HEK293 (cell line): ENCODE measurements around the gene SZRD1.

Experiments used
- GLIS2 ChIP-seq: fragments of 450-650 bp; formaldehyde crosslinking; IDR thresholded peaks from 2 replicates; pipeline ENCODE4 v1.5.1; 2016; ENCODE audit warnings: missing biosample characterization, missing genetic modification characterization
- KLF10 ChIP-seq: fragments of 450-650 bp; IDR thresholded peaks from 2 replicates; pipeline ENCODE4 v1.5.1; 2018; ENCODE audit warnings: missing biosample characterization, mild to moderate bottlenecking, missing genetic modification characterization
- KLF8 ChIP-seq: fragments of 450-650 bp; formaldehyde crosslinking; IDR thresholded peaks from 2 replicates; pipeline ENCODE4 v1.5.1; 2016; ENCODE audit warnings: missing biosample characterization, missing genetic modification characterization
- MZF1 ChIP-seq: fragments of 450-650 bp; formaldehyde crosslinking; IDR thresholded peaks from 2 replicates; pipeline ENCODE4 v1.5.1; 2017; ENCODE audit warnings: missing biosample characterization, missing genetic modification characterization, borderline replicate concordance
- SALL2 ChIP-seq: fragments of 450-650 bp; formaldehyde crosslinking; IDR thresholded peaks from 2 replicates; pipeline ENCODE4 v1.5.0; 2017; ENCODE audit warnings: missing biosample characterization, mild to moderate bottlenecking, missing genetic modification characterization, borderline replicate concordance
- SETDB1 ChIP-seq: IDR thresholded peaks from one replicate; pipeline ENCODE4 v1.6.1; 2017; ENCODE audit warnings: mild to moderate bottlenecking, low read length, moderate library complexity, mixed read lengths; ENCODE audit not compliant: insufficient read length
- SP3 ChIP-seq: fragments of 450-650 bp; formaldehyde crosslinking; IDR thresholded peaks from 2 replicates; pipeline ENCODE4 v1.5.1; 2016; ENCODE audit warnings: missing biosample characterization, missing genetic modification characterization
- TRIM28 ChIP-seq: IDR thresholded peaks from 2 replicates; pipeline ENCODE4 v1.6.1; 2011; ENCODE audit warnings: low read length, control low read depth, borderline replicate concordance
- ZBTB20 ChIP-seq: fragments of 450-650 bp; formaldehyde crosslinking; IDR thresholded peaks from 2 replicates; pipeline ENCODE4 v1.5.1; 2016; ENCODE audit warnings: missing biosample characterization, missing genetic modification characterization
- ZBTB7A ChIP-seq: fragments of 450-650 bp; formaldehyde crosslinking; IDR thresholded peaks from 2 replicates; pipeline ENCODE4 v1.5.1; 2016; ENCODE audit warnings: low read depth, missing biosample characterization, missing genetic modification characterization
- ZNF132 ChIP-seq: fragments of 450-650 bp; formaldehyde crosslinking; IDR thresholded peaks from 2 replicates; pipeline ENCODE4 v1.5.1; 2017; ENCODE audit warnings: missing biosample characterization, missing genetic modification characterization, borderline replicate concordance
- ZNF138 ChIP-seq: fragments of 450-650 bp; formaldehyde crosslinking; IDR thresholded peaks from 2 replicates; pipeline ENCODE4 v1.5.1; 2016; ENCODE audit warnings: missing biosample characterization, missing genetic modification characterization, borderline replicate concordance
- ZNF184 ChIP-seq: fragments of 450-650 bp; IDR thresholded peaks from 2 replicates; pipeline ENCODE4 v1.5.1; 2018; ENCODE audit warnings: missing biosample characterization, mild to moderate bottlenecking, missing genetic modification characterization
- ZNF302 ChIP-seq: fragments of 450-650 bp; formaldehyde crosslinking; IDR thresholded peaks from 2 replicates; pipeline ENCODE4 v1.5.1; 2016; ENCODE audit warnings: missing biosample characterization, missing genetic modification characterization, low read depth
- ZNF324 ChIP-seq: fragments of 450-650 bp; formaldehyde crosslinking; IDR thresholded peaks from 2 replicates; pipeline ENCODE4 v1.5.1; 2016; ENCODE audit warnings: missing biosample characterization, missing genetic modification characterization
- ZNF350 ChIP-seq: fragments of 450-650 bp; formaldehyde crosslinking; IDR thresholded peaks from 2 replicates; pipeline ENCODE4 v1.5.0; 2017; ENCODE audit warnings: missing biosample characterization, mild to moderate bottlenecking, missing genetic modification characterization
- ZNF37A ChIP-seq: fragments of 450-650 bp; IDR thresholded peaks from 2 replicates; pipeline ENCODE4 v1.5.1; 2018; ENCODE audit warnings: missing biosample characterization, missing genetic modification characterization
- ZNF544 ChIP-seq: fragments of 450-650 bp; formaldehyde crosslinking; IDR thresholded peaks from 2 replicates; pipeline ENCODE4 v1.5.0; 2017; ENCODE audit warnings: missing biosample characterization, missing genetic modification characterization
- ZNF549 ChIP-seq: fragments of 450-650 bp; IDR thresholded peaks from 2 replicates; pipeline ENCODE4 v1.5.1; 2018; ENCODE audit warnings: missing biosample characterization, missing genetic modification characterization, mild to moderate bottlenecking, inconsistent platforms, moderate library complexity
- ZNF561 ChIP-seq: fragments of 450-650 bp; IDR thresholded peaks from 2 replicates; pipeline ENCODE4 v1.5.1; 2018; ENCODE audit warnings: missing biosample characterization, missing genetic modification characterization, borderline replicate concordance
- ZNF585B ChIP-seq: fragments of 450-650 bp; formaldehyde crosslinking; IDR thresholded peaks from 2 replicates; pipeline ENCODE4 v1.5.1; 2016; ENCODE audit warnings: missing biosample characterization, missing genetic modification characterization
- ZNF600 ChIP-seq: fragments of 450-650 bp; formaldehyde crosslinking; IDR thresholded peaks from 2 replicates; pipeline ENCODE4 v1.5.1; 2016; ENCODE audit warnings: missing biosample characterization, missing genetic modification characterization
- ZNF747 ChIP-seq: fragments of 450-650 bp; formaldehyde crosslinking; IDR thresholded peaks from 2 replicates; pipeline ENCODE4 v1.5.1; 2016; ENCODE audit warnings: missing biosample characterization, missing genetic modification characterization
- ZNF768 ChIP-seq: fragments of 450-650 bp; formaldehyde crosslinking; IDR thresholded peaks from 2 replicates; pipeline ENCODE4 v1.5.1; 2018; ENCODE audit warnings: missing biosample characterization, mild to moderate bottlenecking, missing genetic modification characterization
- ZNF776 ChIP-seq: fragments of 450-650 bp; formaldehyde crosslinking; IDR thresholded peaks from 2 replicates; pipeline ENCODE4 v1.5.0; 2017; ENCODE audit warnings: missing biosample characterization, missing genetic modification characterization, borderline replicate concordance
- ZNF785 ChIP-seq: fragments of 450-650 bp; formaldehyde crosslinking; IDR thresholded peaks from 2 replicates; pipeline ENCODE4 v1.5.1; 2016; ENCODE audit warnings: missing biosample characterization, missing genetic modification characterization
- ZSCAN23 ChIP-seq: fragments of 450-650 bp; formaldehyde crosslinking; IDR thresholded peaks from 2 replicates; pipeline ENCODE4 v1.5.1; 2016; ENCODE audit warnings: missing biosample characterization, missing genetic modification characterization
- TF ChIP-seq, protein P1 (sequence below): fragments of 450-650 bp; formaldehyde crosslinking; IDR thresholded peaks from 2 replicates; pipeline ENCODE4 v1.5.1; 2016; ENCODE audit warnings: missing biosample characterization, missing genetic modification characterization
- TF ChIP-seq, protein P2 (sequence below): fragments of 450-650 bp; formaldehyde crosslinking; IDR thresholded peaks from 2 replicates; pipeline ENCODE4 v1.5.1; 2016; ENCODE audit warnings: missing biosample characterization, missing genetic modification characterization
- TF ChIP-seq, protein P3 (sequence below): fragments of 450-650 bp; formaldehyde crosslinking; IDR thresholded peaks from 2 replicates; pipeline ENCODE4 v1.5.1; 2016; ENCODE audit warnings: missing biosample characterization, missing genetic modification characterization
- TF ChIP-seq, protein P4 (sequence below): fragments of 450-650 bp; formaldehyde crosslinking; IDR thresholded peaks from 2 replicates; pipeline ENCODE4 v1.5.1; 2017; ENCODE audit warnings: missing biosample characterization, missing genetic modification characterization
- TF ChIP-seq, protein P5 (sequence below): fragments of 450-650 bp; formaldehyde crosslinking; IDR thresholded peaks from 2 replicates; pipeline ENCODE4 v1.5.1; 2016; ENCODE audit warnings: missing biosample characterization, missing genetic modification characterization

SZRD1 gene

DNA sequence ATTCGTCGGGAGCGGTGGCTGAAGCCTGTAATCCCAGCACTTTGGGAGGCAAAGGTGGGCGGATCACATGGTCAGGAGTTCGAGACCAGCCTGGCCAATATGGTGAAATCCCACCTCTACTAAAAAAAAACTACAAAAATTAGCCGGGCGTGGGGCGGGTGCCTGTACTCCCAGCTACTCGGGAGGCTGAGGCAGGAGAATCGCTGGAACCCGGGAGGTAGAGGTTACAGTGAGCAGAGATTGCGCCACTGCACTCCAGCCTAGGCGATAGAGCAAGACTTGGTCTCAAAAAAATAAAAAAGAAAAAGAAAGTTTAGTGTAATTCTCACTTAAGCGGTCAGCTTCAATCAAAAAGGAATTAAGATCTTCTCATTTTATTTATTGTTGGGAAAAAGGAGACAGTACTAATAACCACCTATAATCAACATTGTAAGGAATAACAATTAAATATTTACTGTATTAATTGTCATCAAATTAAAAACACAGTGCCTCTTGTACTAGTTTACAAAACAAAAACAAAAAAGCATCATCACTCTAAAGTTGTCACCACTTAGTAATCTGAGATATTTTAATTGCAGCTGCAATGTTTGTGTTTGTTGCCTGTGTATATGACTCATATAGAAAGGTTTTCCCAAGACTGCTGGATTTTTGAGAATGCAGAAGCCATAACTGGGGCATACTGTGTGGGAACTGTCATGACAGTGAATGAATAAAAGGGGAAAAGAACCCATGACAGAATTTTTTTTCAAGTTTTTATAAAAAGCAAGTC, 18.4 kb upstream of the SZRD1 start (continued):
- TF ChIP-seq SP3 (no peak), ZNF138 (tag by site-specific recombination) (no peak), ZNF768 (tag by site-specific recombination) (no peak), ZNF132 (tag by site-specific recombination) (no peak), GLIS2 (no peak), ZNF324 (tag by site-specific recombination) (no peak), ZNF544 (no peak), ZNF350 (tag by site-specific recombination) (no peak), SETDB1 (no peak), ZNF184 (tag by site-specific recombination) (0 out of 2 replicates have a peak, but pooled peaks have one; percentile 38), ZNF776 (tag by site-specific recombination) (no peak), MZF1 (tag by site-specific recombination) (no peak), ZNF747 (no peak), ZNF302 (tag by site-specific recombination) (no peak), KLF10 (tag by site-specific recombination) (peak; percentile 45), ZNF600 (tag by site-specific recombination) (peak; percentile 99), ZNF561 (tag by site-specific recombination) (no peak), ZBTB7A (tag by site-specific recombination) (no peak), KLF8 (tag by site-specific recombination) (peak; percentile 36; the same call in 1 of the 2 replicates), ZNF785 (tag by site-specific recombination) (no peak), ZBTB20 (no peak), ZNF585B (tag by site-specific recombination) (no peak), ZNF549 (no peak), TRIM28 (no peak), ZNF37A (tag by site-specific recombination) (no peak), SALL2 (tag by site-specific recombination) (no peak), ZSCAN23 (tag by site-specific recombination) (no peak)
- TF ChIP-seq, protein P1, sequence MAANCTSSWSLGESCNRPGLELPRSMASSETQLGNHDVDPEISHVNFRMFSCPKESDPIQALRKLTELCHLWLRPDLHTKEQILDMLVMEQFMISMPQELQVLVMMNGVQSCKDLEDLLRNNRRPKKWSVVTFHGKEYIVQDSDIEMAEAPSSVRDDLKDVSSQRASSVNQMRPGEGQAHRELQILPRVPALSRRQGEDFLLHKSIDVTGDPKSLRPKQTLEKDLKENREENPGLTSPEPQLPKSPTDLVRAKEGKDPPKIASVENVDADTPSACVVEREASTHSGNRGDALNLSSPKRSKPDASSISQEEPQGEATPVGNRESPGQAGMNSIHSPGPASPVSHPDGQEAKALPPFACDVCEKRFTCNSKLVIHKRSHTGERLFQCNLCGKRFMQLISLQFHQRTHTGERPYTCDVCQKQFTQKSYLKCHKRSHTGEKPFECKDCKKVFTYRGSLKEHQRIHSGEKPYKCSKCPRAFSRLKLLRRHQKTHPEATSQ, result no peak
- TF ChIP-seq, protein P2, sequence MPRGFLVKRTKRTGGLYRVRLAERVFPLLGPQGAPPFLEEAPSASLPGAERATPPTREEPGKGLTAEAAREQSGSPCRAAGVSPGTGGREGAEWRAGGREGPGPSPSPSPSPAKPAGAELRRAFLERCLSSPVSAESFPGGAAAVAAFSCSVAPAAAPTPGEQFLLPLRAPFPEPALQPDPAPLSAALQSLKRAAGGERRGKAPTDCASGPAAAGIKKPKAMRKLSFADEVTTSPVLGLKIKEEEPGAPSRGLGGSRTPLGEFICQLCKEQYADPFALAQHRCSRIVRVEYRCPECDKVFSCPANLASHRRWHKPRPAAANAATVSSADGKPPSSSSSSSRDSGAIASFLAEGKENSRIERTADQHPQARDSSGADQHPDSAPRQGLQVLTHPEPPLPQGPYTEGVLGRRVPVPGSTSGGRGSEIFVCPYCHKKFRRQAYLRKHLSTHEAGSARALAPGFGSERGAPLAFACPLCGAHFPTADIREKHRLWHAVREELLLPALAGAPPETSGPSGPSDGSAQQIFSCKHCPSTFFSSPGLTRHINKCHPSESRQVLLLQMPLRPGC (tag by site-specific recombination), result peak; percentile 90
- TF ChIP-seq, protein P3, sequence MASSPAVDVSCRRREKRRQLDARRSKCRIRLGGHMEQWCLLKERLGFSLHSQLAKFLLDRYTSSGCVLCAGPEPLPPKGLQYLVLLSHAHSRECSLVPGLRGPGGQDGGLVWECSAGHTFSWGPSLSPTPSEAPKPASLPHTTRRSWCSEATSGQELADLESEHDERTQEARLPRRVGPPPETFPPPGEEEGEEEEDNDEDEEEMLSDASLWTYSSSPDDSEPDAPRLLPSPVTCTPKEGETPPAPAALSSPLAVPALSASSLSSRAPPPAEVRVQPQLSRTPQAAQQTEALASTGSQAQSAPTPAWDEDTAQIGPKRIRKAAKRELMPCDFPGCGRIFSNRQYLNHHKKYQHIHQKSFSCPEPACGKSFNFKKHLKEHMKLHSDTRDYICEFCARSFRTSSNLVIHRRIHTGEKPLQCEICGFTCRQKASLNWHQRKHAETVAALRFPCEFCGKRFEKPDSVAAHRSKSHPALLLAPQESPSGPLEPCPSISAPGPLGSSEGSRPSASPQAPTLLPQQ (tag by site-specific recombination), result peak; percentile 59
- TF ChIP-seq, protein P4, sequence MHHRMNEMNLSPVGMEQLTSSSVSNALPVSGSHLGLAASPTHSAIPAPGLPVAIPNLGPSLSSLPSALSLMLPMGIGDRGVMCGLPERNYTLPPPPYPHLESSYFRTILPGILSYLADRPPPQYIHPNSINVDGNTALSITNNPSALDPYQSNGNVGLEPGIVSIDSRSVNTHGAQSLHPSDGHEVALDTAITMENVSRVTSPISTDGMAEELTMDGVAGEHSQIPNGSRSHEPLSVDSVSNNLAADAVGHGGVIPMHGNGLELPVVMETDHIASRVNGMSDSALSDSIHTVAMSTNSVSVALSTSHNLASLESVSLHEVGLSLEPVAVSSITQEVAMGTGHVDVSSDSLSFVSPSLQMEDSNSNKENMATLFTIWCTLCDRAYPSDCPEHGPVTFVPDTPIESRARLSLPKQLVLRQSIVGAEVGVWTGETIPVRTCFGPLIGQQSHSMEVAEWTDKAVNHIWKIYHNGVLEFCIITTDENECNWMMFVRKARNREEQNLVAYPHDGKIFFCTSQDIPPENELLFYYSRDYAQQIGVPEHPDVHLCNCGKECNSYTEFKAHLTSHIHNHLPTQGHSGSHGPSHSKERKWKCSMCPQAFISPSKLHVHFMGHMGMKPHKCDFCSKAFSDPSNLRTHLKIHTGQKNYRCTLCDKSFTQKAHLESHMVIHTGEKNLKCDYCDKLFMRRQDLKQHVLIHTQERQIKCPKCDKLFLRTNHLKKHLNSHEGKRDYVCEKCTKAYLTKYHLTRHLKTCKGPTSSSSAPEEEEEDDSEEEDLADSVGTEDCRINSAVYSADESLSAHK, result no peak
- TF ChIP-seq, protein P5, sequence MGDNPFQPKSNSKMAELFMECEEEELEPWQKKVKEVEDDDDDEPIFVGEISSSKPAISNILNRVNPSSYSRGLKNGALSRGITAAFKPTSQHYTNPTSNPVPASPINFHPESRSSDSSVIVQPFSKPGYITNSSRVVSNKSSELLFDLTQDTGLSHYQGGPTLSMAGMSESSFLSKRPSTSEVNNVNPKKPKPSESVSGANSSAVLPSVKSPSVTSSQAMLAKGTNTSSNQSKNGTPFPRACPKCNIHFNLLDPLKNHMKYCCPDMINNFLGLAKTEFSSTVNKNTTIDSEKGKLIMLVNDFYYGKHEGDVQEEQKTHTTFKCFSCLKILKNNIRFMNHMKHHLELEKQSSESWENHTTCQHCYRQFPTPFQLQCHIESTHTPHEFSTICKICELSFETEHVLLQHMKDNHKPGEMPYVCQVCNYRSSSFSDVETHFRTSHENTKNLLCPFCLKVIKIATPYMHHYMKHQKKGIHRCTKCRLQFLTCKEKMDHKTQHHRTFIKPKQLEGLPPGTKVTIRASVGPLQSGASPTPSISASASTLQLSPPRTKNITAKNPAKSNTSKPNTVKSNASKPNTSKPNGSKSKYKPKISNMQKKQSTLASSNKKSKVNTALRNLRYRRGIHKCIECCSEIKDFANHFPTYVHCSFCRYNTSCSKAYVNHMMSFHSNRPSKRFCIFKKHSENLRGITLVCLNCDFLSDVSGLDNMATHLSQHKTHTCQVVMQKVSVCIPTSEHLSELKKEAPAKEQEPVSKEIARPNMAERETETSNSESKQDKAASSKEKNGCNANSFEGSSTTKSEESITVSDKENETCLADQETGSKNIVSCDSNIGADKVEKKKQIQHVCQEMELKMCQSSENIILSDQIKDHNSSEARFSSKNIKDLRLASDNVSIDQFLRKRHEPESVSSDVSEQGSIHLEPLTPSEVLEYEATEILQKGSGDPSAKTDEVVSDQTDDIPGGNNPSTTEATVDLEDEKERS (tag by site-specific recombination), result no peak
